Kidney tubule cell (primary cell): ENCODE measurements around the gene ASNSD1.
"Not testable (repeated sequence)": the region's sequence is repeated elsewhere in the genome, so short reads cannot be mapped to it uniquely, and the experiment has no call there.

ENCODE experiments used
- DNase-seq: peaks from one replicate; pipeline ENCODE4 v3.0.0-alpha.2; 2018; ENCODE audit warnings: low spot score

Gene ASNSD1

DNA sequence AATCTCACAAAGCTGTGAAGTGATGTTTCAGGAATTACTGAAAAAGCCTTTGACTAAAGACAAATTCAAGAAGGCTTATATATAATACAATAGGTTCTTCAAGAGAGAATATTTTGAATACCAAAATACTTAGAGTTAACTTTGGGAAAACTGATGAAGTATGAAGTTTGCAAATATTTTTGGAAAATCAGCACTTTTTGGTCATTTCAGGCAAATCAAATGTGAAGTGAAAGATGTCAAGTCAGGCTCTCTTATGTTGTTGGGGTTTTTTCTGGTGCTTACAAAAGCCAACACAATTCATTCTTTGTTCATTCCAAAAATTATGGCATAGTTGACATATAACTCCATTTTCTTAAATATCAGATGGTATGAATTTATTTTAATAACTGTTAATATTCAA lies 14.7 kb upstream of the ASNSD1 start:
- DNase-seq = no peak

DNA sequence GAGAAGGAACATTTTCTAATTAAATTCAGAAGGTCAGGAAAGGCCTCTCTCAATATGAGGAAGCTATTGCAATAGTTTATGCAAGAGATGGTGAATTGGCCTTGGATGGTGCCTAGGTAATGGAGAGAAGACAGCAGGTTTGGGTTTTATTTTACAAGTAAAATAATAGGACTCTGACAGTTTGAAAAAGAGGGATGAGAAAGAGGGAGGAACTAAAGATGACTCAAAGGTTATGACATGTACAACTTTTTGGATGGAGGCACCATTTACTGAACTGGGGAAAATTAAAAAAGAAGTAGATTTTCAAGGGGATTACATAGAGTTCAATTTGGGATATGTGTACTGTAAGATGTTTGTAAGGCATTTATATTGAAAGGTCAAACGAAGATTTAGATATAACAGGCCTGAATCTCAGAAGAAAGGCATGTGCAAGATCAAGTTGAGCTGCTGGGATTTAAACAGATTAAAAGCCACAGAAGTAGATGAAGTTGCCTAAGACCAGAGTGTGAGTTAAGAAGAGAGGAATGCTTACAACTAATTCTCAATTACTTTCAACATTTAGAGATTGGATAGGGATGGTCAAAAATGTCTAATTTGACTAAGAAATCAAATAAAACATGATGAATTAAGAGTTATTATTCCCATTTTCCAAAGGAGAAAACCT lies 12.3 kb upstream of the ASNSD1 start:
- no peak for DNase-seq

DNA sequence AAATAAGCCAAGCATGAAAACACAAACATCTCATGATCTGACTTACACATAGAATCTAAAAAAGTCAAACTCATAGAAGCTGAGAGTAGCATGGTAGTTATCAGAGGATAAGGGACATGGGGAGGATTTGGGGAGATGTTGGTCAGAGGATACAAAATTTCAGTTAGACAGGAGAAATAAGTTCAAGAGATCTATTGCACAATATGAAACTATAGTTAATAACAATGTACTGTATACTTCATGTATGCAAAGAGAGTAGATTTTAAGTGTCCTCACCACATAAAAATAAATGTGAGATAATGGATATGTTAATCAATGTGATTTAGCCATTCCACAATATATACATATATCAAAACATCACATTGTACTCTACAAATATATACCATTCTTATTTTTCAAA lies 10.0 kb upstream of the ASNSD1 start:
- DNase-seq = no peak

DNA sequence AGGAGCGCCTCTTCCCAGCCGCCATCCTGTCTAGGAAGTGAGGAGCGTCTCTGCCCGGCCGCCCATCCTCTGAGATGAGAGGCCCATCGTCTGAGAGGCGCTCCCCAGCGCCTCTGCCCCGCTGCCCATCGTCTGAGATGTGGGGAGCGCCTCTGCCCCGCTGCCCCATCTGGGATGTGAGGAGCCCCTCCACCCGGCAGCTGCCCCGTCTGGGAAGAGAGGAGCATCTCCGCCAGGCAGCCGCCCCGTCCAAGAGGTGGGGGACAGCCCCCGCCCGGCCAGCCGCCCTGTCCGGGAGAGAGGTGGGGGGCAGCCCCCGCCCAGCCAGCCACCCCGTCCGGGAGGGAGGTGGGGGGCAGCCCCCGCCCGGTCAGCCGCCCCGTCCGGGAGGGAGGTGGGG lies 7.8 kb upstream of the ASNSD1 start:
- DNase-seq = not testable (repeated sequence)

DNA sequence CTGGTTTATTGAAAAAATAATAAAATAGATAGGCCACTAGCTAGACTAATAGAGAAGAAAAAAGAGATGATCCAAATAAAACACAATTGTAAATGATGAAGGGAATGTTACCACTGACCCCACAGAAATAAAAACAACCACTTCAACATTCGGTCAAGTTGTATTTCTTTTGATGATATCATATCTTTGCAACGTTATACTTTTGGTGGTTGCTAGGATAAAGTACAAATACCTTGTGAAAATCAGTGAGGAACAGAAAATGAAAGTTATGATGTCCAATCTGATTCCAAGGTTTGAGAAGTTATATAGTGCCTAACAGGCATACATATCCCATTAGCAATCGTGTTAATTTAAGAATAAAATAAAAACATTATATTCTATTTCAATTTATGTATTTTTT lies 6.6 kb upstream of the ASNSD1 start:
- DNase-seq = no peak

DNA sequence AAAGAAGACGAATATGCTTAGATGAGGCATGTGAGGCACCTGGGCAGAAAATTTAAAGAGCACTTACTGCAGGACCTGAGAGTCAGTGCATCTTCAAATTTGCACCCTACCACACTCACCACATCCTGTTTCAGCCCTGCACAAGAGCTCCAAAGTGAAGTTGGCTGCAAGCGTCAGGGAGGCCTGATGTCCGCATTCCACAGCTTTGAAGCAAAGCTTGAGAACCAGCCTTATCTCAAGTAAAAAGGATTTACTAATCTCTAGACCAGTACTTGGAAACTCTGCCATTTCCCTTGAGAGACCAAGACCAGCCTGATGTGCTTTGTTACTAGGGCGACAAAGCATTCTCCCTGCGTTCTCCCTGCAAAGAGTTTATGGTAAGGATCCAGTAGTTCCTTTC lies 3.4 kb upstream of the ASNSD1 start:
- DNase-seq = no peak

DNA sequence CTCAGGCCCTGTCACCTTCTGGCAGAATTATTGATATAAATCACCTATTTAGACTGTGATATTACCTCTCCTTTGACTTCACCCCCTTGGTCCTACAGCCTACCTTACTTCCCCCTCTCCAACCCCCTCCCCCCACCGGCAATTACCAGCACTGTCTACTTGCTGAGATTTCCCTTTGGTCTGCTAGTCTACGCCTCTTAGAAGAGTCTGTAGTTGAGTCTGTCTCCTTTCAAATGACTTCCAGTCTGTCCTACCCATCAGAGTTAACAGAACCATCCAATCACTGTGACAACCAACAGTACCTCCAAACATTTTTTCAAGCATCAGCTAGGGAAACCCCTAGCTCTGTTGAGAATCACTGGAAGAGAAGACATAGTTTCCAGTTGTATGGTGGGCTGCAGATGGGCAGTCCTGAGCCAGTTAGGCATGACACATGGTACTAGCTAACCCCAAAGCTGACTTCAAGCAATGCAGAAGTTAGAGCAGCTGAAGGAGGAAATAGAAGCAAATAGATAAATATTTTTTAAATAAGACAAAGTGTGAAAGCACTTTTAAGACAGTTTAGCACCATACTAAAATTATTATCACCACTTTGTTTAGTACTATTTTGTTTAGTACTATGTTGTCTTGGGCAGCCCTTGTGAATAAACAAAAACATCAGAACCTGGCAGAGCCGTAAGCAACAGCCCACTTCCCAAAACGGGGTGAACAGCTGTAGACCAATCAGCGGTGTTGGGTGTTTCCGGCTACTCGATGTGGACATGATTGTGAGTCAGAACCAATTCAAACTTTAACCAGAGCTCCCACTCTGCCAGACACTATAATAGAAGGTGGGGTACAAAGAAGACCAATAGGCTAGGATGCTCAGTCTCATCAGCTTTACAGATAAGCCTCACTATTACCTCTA lies 2.7 kb upstream of the ASNSD1 start:
- DNase-seq = no peak

DNA sequence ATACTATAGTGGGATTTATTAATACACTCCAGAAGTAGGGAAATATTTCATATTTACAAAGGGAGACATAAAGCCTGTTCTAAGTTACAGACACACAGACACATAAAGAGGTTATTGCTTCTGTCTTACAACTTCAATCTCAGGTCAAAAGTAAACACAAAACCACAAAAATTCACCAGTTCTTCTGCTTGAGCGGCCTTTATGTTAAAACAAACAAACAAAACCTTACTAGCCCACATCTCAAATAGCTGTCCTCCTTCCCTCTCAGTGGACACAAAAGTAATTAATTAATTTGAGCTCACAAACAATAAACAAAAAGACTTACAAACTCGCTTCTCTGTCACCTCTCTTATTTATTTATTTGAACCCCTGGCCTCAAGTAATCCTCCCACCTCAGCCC lies 1.5 kb upstream of the ASNSD1 start:
- no peak for DNase-seq

DNA sequence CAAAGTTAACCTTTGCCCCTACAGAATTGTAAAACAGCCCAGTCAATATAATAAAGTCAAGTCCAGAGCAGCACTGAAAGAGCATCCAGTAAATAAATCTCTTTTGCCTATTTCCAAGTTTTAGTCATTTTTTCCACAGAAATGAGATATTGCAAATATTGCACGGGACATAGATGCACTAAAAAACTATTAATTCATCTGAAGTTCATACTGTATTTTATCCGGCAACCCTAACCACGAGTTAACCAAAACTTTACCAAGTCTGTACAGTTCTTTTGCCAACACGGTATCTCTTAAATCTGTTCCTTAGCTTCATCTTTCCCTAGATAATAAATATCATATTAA lies 484 bp upstream of the ASNSD1 start:
- no peak for DNase-seq

DNA sequence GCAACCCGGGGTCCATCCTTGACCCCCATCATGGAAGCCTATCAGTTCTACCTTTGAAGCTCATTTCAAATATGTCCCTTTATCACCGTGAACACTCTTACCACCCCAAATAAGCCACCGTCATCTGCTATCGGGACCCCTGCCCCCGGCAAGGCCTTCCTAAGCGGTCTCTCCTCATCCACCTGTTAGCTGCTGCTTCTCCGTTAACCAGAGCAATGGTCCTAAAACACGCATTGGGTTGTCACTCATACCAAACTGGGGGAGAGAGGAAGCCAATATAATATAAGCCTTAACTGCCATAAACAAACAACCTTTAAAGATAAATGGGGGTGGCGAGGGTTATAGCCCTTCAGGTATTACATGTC lies 680 bp downstream of the ASNSD1 start:
- DNase-seq = no peak

DNA sequence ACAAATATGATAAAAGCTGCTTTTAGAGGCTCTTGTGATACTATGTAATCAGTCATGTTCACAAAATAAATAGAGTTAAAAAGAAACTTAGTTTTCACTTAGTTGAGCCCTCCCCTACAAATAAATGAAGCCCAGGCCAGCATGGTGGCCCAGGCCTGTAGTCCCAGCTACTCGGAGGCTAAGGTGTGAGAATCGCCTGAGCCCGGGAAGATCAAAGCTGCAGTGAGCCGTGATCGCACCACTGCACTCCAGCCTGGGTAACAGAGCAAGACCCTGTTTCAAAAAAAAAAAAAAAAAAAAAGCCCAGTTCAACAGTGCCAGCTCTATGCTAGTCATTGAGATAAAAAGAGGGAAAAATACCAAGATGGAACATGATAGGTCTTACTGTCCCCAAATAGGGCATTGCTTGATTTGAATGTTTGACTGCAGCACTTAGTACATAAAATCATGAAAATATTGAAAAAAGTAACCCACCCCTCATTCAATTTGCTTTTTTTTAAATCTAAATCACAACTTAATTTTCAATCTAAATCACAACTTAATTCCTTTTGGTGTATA lies 1.5 kb downstream of the ASNSD1 start:
- peak; percentile 23 for DNase-seq

DNA sequence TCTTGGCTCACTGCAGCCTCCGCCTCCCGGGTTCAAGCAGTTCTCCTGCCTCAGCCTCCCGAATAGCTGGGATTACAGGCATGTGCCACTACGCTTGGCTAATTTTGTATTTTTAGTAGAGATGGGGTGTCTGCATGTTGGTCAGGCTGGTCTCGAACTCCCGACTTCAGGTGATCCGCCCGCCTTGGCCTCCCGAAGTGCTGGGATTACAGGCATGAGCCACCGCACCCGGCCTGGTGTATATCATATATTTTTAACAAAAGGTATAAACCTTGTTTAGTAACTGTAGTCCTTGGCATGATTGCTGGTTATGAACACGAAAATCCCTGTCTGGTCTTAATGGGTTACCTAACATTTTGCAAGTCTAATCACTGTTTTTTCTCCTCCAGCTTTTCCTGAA lies 2.1 kb downstream of the ASNSD1 start:
- DNase-seq = not testable (repeated sequence)

DNA sequence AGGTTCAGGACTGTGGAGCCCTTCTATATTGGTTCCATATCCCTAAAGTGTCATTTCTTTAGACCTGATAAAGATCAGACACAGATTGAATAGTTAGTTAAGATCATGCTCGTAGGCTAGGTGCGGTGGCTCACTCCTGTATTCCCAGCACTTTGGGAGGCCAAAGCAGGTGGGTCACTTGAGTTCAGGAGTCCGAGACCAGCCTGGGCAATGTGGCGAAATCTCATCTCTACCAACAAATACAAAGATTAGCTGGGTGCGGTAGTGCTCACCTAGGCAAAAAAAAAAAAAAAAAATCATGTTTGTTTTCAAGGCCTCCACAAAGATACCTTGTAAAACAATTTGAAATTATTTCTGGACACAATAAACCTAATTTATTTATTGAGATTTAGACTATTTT lies 8.7 kb downstream of the ASNSD1 start:
- DNase-seq = no peak

DNA sequence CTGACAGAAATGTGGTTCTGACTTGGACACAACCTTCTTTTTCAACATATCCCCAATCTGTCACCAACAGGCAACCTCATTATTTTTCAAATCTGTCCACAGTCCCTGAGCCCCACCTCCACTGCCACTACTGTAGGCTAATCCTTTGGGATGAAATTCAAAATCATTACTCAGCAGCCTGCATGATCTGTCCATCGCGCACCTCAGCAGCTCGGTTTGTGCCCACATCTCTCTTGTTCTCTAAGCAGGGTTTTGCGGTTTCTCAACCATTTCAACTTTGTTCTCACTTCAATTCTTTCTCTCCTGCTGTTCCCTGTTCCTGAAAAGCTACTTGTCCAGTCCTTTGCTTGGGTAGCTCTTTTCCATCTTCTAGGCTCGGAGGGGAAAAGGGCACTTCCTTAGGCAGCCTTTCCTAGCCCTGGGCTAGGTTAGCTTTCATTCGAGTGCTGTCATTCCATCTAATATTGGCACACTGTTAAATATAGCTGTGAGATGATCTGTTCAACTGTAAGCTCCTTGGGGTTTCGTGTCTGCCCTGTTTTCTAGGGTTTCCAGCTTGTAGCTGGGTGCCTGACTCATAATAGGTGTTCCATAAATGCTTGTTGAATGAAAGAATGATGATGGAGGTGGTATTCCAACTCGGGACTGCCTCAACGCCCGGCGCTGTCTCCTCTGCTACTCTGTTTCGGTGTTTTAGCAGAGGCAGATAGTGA lies 12.6 kb downstream of the ASNSD1 start:
- DNase-seq = peak; percentile 16

DNA sequence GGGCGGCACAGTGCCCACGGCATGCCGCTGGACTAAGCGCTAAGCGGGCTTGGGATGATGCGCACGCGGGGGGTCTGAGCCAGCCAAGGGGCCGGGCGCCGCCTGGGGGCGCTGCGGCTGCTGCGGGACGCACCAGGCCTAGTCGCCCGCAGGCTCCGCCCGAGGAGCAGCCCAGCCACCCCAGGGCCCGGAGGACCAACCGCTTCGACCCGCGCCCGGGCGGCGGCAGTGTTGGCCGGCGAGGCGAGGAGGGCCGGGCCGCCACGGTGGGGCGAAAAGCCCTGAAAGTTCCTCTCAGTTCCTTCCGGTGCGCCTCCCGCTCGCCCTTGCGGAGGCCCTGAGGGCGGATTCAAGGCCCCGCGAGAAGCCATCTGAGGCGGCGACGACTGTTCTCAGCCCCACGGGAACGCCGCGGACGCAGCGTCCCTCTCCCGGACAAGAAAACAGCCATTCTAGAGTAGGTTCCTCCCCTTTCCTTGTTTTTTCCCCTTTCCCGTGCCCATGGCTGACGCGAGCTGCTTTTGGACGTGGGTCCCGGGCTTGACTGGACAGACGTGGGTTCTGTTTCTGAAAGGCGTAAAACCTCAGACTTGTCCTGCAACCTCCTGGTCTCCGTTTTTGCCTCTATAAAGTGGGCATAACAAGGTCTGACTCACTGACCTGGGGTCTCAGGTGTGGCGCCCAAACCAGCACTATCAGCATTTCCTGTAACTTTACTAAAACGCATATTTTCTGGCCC lies 13.3 kb downstream of the ASNSD1 start, which contains the start of gene ANKAR:
TSS of gene ANKAR (plus strand) at position 297 of the 739 bp plus-strand sequence. CDS start 1,821 bp downstream, outside the sequence.
- peak; percentile 92 for DNase-seq

DNA sequence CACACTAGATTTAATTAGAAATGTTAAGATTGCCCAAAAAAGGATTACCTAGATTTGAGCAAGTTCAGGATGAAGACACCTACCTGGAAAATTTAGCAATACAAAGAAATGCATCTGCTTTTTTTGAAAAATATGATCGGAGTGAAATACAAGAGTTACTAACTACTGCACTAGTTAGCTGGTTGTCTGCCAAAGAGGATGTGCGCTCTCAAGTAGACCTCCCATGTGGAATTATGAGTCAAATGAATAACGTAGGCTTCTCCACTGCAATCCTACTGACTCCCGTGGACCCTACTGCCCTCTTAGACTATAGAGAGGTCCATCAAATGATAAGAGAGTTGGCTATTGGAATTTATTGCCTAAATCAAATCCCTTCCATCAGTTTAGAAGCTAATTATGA lies 15.2 kb downstream of the ASNSD1 start:
- DNase-seq = no peak

DNA sequence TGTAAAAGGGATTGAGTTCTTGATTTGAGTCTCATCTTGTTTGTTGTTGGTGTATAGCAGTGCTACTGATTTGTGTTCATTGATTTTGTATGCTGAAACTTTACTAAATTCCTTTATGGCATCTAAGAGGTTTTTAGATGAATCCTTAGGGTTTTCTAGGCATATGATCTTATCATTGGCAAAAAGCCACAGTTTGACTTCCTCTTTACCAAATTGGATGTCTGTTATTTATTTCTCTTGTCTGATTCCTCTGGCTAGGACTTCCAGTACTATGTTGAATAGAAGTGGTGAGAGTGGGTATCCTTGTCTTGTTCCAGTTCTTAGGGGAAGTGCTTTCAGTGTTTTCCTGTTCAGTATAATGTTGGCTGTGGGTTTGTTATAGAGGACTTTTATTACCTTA lies 18.0 kb downstream of the ASNSD1 start:
- no peak for DNase-seq

DNA sequence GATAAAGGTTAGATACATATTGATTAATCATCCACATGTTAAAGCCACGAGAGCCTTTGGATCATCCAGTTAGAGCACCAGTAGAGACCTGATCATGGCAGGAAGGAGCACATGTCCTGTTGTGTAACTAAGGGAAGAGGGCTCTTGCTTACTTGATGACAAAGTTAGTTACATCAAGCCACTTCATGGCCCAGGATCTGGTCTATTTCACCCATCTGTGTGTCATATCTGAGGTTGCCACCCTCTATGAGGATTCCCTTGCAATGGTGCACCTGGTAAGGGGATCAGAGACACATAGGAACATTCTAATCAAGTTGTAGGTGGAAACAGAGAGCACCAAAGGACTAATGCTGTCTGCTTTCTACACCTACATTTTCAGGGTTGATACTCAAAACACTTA lies 19.9 kb downstream of the ASNSD1 start:
- DNase-seq = no peak

DNA sequence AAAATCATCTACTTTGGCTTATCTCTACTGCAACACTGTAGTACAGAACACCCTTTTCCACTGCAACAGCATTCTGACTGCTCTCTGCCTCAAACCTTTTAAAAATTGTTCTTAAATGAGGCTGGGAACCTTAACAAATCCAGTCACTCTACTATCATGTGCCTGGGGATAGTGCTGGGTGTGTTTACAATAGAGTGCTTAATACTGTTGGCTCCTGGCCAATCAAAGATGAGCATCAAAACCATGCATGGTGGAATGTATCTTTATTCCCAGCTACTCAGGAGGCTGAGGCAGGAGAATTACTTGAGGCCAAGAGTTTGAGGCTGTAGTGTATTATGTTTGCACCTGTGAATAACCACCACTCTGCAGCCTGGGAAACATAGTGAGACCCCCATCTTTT lies 20.6 kb downstream of the ASNSD1 start:
- DNase-seq = no peak

DNA sequence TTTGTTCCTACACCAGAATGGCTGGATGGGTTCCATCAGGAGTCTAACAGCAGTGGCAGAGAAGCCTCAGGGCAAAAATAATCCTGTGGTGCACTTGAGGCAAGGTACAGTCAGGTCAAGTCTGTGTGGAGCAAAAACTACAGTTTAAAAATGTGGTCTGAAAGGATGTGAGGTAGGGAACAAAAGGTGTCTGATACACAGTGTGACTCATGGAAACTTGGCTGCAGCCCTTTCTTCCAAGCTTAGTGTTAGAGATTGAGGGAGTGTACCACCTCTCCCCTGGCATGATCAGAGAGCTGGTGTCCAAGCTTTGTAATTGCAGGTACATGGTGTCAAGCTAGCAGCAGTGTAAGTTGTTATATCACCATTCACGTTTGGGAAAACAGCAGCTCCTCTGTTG lies 22.1 kb downstream of the ASNSD1 start:
- DNase-seq = peak; percentile 41

DNA sequence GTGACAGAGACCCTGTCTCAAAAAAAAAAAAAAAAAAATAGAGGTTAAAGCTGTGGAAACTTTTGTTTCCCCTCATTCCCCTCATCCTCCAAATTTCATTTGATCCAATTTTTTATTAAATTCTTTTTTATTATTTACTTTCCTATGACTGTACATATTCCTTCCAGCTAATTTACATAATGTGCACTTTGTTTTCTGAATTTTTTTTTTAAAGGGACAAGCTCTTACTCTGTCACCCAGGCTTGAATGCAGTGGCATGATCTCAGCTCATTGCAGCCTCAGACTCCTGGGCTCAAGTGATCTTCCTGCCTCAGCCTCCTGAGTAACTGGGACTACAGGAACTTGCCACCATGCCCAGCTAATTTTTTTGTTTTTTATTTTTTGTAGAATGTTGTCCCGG lies 23.6 kb downstream of the ASNSD1 start:
- DNase-seq = no peak
